Natural killer cell (primary cell): ENCODE results near the gene ELOF1. TPM values are rescaled to one million over a fixed set of nuclear protein-coding genes. Genes with fewer than 3 reads are reported as not detected.
"Not testable (repeated sequence)": the region's sequence is repeated elsewhere in the genome, so short reads cannot be mapped to it uniquely, and the experiment has no call there.

Experiments
- ATAC-seq, 3 donors: fragments of 150-1000 bp in 2 of 3; fragments of 200-7000 bp in 1 of 3; cut with Tn5 transposase; 1 replicate in 1 of 3; 2 replicates in 2 of 3; pipeline ENCODE4 v1.10.0; 2021; ENCODE audit warnings: mild to moderate bottlenecking in 2 of 3, moderate library complexity in 2 of 3
- DNase-seq, 2 donors: peaks; one replicate each; pipeline versions ENCODE4 v3.0.0 to v3.0.0-alpha.2; 2013 to 2021; ENCODE audit warnings: mixed read lengths in 1 of 2
- H3K27ac ChIP-seq: one replicate; pipeline ENCODE4 v1.5.1; 2013; ENCODE audit warnings: mild to moderate bottlenecking, low read length
- H3K27me3 ChIP-seq: one replicate; pipeline ENCODE4 v1.6.1; 2013; ENCODE audit warnings: low read length; ENCODE audit not compliant: control insufficient read depth, insufficient read depth
- H3K36me3 ChIP-seq: one replicate; pipeline ENCODE4 v1.6.1; 2013; ENCODE audit warnings: low read length; ENCODE audit not compliant: control insufficient read depth, insufficient read depth
- H3K4me1 ChIP-seq: one replicate; pipeline ENCODE4 v1.6.1; 2013; ENCODE audit warnings: low read length; ENCODE audit not compliant: control insufficient read depth, insufficient read depth
- H3K4me3 ChIP-seq: one replicate; pipeline ENCODE4 v1.5.1; 2013; ENCODE audit warnings: low read length
- H3K9me3 ChIP-seq: one replicate; pipeline ENCODE4 v1.6.1; 2013; ENCODE audit warnings: low read length; ENCODE audit not compliant: control insufficient read depth, insufficient read depth
- H3K27ac Mint-ChIP-seq, 2 donors: one replicate each; pipeline ENCODE4 v1.8.0; 2022; ENCODE audit warnings: mild to moderate bottlenecking in 2 of 2, mixed read lengths in 2 of 2, moderate library complexity in 1 of 2
- H3K27me3 Mint-ChIP-seq, 2 donors: one replicate each; pipeline ENCODE4 v1.8.0; 2022; ENCODE audit warnings: low read depth in 2 of 2, mixed read lengths in 2 of 2
- H3K36me3 Mint-ChIP-seq: one replicate; pipeline ENCODE4 v1.8.0; 2022; ENCODE audit warnings: mixed read lengths
- H3K4me1 Mint-ChIP-seq, 2 donors: one replicate each; pipeline ENCODE4 v1.8.0; 2022; ENCODE audit warnings: mixed read lengths in 2 of 2
- H3K4me3 Mint-ChIP-seq: one replicate; pipeline ENCODE4 v1.8.0; 2022; ENCODE audit warnings: mild to moderate bottlenecking, moderate library complexity, mixed read lengths
- H3K9me3 Mint-ChIP-seq, 2 donors: one replicate each; pipeline ENCODE4 v1.8.0; 2022; ENCODE audit warnings: mixed read lengths in 2 of 2
- WGBS: methylation state at CpG from one replicate; pipeline ENCODE4 v1.1.7; 2013; ENCODE audit warnings: missing lambda C conversion rate; ENCODE audit not compliant: insufficient coverage; 5-methylcytosine and 5-hydroxymethylcytosine counted together
- intact Hi-C: fragments of 100-400 bp; cut with micrococcal nuclease; formaldehyde crosslinking; loops from one replicate; pipeline ENCODE4 v1.14.2; 2022
- total RNA-seq, 4 donors: library from RNA; stranded (reverse); fragments of 120-200 nt in 1 of 4; gene quantifications; one replicate each; pipeline versions ENCODE4 v1.2.3 to v1.2.4, GENCODE V29; 2013 to 2022
- TF ChIP-seq, protein P1 (sequence below): fragments of 200-600 bp; IDR thresholded peaks from one replicate; pipeline ENCODE4 v1.8.0; 2022; ENCODE audit warnings: antibody characterized with exemption

The ELOF1 gene
- total RNA-seq, 3 donors from 2014 or later (not counting 1 experiment from before 2014, with no cell fraction given) = 46.4 to 54.2 (median 50.0) TPM

GRCh38 chr19:11566164-11566563 is 7.1 kb upstream of the ELOF1 start:
- Histone ChIP-seq H3K27me3 (no peaks in the 10 kb centered on the region), H3K9me3 (no peaks in the 10 kb centered on the region), H3K27ac (no peak overlapping the region), H3K4me3 (no peak overlapping the region), H3K4me1 (peaks cover 15% of the 10 kb centered on the region), H3K36me3 (no peaks in the 10 kb centered on the region)
- Mint-ChIP-seq H3K4me1 (peaks cover 7 to 9% of the 10 kb centered on the region in 2 donors), H3K36me3 (no peaks in the 10 kb centered on the region), H3K9me3 (no peaks in the 10 kb centered on the region), H3K27ac (peak overlapping the region in 1 of 2 donors; percentile 78), H3K27me3 (no peaks in the 10 kb centered on the region), H3K4me3 (peak overlapping the region; percentile 47)
- no peak for DNase-seq
- WGBS = 85% methylated on average over 2 of the region's 2 CpGs
- no peak for ATAC-seq
- intact Hi-C loops = no loop called here
- TF ChIP-seq, protein P1, sequence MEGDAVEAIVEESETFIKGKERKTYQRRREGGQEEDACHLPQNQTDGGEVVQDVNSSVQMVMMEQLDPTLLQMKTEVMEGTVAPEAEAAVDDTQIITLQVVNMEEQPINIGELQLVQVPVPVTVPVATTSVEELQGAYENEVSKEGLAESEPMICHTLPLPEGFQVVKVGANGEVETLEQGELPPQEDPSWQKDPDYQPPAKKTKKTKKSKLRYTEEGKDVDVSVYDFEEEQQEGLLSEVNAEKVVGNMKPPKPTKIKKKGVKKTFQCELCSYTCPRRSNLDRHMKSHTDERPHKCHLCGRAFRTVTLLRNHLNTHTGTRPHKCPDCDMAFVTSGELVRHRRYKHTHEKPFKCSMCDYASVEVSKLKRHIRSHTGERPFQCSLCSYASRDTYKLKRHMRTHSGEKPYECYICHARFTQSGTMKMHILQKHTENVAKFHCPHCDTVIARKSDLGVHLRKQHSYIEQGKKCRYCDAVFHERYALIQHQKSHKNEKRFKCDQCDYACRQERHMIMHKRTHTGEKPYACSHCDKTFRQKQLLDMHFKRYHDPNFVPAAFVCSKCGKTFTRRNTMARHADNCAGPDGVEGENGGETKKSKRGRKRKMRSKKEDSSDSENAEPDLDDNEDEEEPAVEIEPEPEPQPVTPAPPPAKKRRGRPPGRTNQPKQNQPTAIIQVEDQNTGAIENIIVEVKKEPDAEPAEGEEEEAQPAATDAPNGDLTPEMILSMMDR = no peak

- peaks cover 15% of the 10 kb centered on the region for H3K4me1 ChIP-seq
- intact Hi-C loops, H3K27me3 ChIP-seq, H3K36me3 ChIP-seq, H3K9me3 ChIP-seq, H3K4me3 Mint-ChIP-seq, H3K4me3 ChIP-seq, H3K27ac Mint-ChIP-seq, DNase-seq, H3K36me3 Mint-ChIP-seq, H3K27me3 Mint-ChIP-seq, ATAC-seq, H3K27ac ChIP-seq, H3K9me3 Mint-ChIP-seq: not testable (repeated sequence)
- WGBS = 81% methylated on average over 3 of the region's 5 CpGs
- peaks cover 7 to 11% of the 10 kb centered on the region in 2 donors for H3K4me1 Mint-ChIP-seq
Measured at GRCh38 chr19:11565649-11565980, 6.6 kb upstream of the ELOF1 start.

GRCh38 chr19:11564082-11564807 is 5.2 kb upstream of the ELOF1 start:
- H3K27ac ChIP-seq = not testable (repeated sequence)
- H3K4me1 Mint-ChIP-seq = peaks cover 16 to 21% of the 10 kb centered on the region in 2 donors

GRCh38 chr19:11563532-11563931 is 4.5 kb upstream of the ELOF1 start:
- TF ChIP-seq, protein P1 = no peak
- ATAC-seq (no peak), DNase-seq (no peak)
- H3K4me3 Mint-ChIP-seq = no peak overlapping the region
- peaks cover 18 to 25% of the 10 kb centered on the region in 2 donors for H3K4me1 Mint-ChIP-seq
- 90% methylated on average over 8 of the region's 8 CpGs for WGBS
- H3K36me3 Mint-ChIP-seq = no peaks in the 10 kb centered on the region
- H3K27me3 Mint-ChIP-seq = no peaks in the 10 kb centered on the region
- Histone ChIP-seq H3K9me3 (no peaks in the 10 kb centered on the region), H3K36me3 (no peaks in the 10 kb centered on the region), H3K4me3 (no peak overlapping the region), H3K27ac (no peak overlapping the region), H3K27me3 (no peaks in the 10 kb centered on the region), H3K4me1 (peaks cover 23% of the 10 kb centered on the region)
- no peaks in the 10 kb centered on the region for H3K9me3 Mint-ChIP-seq
- H3K27ac Mint-ChIP-seq = no peak overlapping the region
- intact Hi-C loops = no loop called here

More at GRCh38 chr19:11564082-11564807, 5.2 kb upstream of the ELOF1 start:
- H3K4me1 ChIP-seq = peaks cover 26% of the 10 kb centered on the region
- H3K27me3 ChIP-seq, ATAC-seq, H3K27me3 Mint-ChIP-seq, H3K36me3 Mint-ChIP-seq, H3K27ac Mint-ChIP-seq, intact Hi-C loops, H3K9me3 ChIP-seq, H3K4me3 Mint-ChIP-seq, H3K4me3 ChIP-seq, DNase-seq, H3K9me3 Mint-ChIP-seq, H3K36me3 ChIP-seq: not testable (repeated sequence)
- 86% methylated on average over 6 of the region's 6 CpGs for WGBS
